ENCODE results near the gene APOL6. TPM values are rescaled to one million over a fixed set of nuclear protein-coding genes. Genes with fewer than 3 reads are reported as not detected.

The APOL6 gene
- total and polyA plus RNA-seq, 10 of the 15 experiments (the other 5 are each of a cell fraction or from before 2014, with no cell fraction given), result 4.3 to 22.9 (median 9.3) TPM

DNA sequence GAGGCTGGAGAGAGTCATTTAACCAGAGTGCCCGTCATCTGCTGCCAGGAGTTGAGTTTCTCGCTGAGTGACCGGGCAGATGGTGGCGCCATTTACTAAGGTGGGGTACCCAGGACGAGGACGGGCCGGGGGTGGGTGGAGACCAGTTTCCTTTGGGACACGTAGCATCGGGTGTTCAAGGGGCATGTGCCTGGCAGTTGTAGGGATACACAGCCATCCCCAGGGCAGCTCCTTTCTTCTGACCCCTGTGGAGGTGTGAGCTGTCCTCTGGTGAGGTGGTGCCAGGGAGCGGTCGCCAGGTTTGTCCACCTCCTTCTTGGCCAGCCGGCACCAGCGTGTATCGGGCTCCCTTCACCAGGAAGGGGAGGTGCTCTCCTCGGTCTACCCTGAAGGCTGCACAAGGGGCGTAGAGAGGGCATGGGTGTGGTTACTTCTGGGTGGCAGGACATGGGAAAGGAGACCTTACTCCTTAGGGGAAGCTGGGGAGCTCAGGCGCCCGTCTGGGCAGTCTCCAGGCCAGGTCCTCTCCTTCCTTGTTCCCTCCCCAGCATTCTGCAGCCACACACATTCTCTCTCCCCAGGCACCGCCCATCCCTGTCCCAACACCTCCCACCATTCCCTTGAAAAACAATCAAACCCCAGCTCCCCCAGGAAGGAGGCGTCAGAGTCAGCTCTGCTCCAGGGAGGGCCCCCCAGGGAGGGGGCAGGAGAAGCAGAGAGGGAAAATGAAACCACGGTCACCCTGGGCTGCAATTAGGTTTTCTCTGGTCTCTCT lies 20.8 kb upstream of the APOL6 start:
- Histone ChIP-seq H3K9me3 (replicated peaks; ENCODE audit: control insufficient read depth, insufficient read depth, low read length) (peaks cover 1% of the 10 kb centered on the region; the same call in 1 of the 3 replicates), H3K79me2 (ENCODE audit: control insufficient read depth, insufficient read depth, low read length) (no peaks in the 10 kb centered on the region), H4K20me1 (ENCODE audit: control insufficient read depth, insufficient read depth) (no peaks in the 10 kb centered on the region), H3K9ac (ENCODE audit: control insufficient read depth, insufficient read depth, low read length) (peak overlapping the region; percentile 60; the same call in 1 of the 2 replicates), H3K27ac (ENCODE audit: control insufficient read depth, insufficient read depth) (peak overlapping the region; percentile 52; the same call in 1 of the 2 replicates), H3K27me3 (replicated peaks in 1 of 2; ENCODE audit: control insufficient read depth in 2 of 2, insufficient read depth in 2 of 2, low read length in 1 of 2) (no peaks in the 10 kb centered on the region), H3K4me2 (ENCODE audit: control insufficient read depth, insufficient read depth) (peak overlapping the region; percentile 100), H2AFZ (ENCODE audit: control insufficient read depth, low read depth, low read length) (peak overlapping the region; percentile 91), H3K4me1 (ENCODE audit: control insufficient read depth, insufficient read depth, low read length) (peaks cover 17% of the 10 kb centered on the region), H3K36me3 (ENCODE audit: control insufficient read depth in 2 of 2, insufficient read depth in 2 of 2, low read length in 1 of 2) (no peaks in the 10 kb centered on the region), H3K4me3 (peak overlapping the region; percentile 76)
- ATAC-seq (peak; percentile 70), DNase-seq (ENCODE audit: low read depth, low spot score) (no peak), FAIRE-seq (peak; percentile 74)
- ChIA-PET CTCF (interaction anchor here (0.7 to 2.8 kb wide), 36 partner anchors 8 to 535 kb away, joined by 3 to 22 read pairs (median 4); partner anchors contain the start of genes APOL6 and MB), SMC1A (ENCODE audit: uncharacterized antibody, unreplicated experiment) (interaction anchor here (0.8 to 2.2 kb wide), 15 partner anchors 16 to 497 kb away, joined by 3 to 12 read pairs (median 5); partner anchors contain the start of gene APOL6), POLR2A (no interaction called here), RAD21 (ENCODE audit: unreplicated experiment) (interaction anchor here (0.6 to 5.7 kb wide), 12 partner anchors 21 to 536 kb away, joined by 3 to 30 read pairs (median 4); partner anchors contain the start of gene APOL6)
- no TSS peak for BruUV-seq (replicated peaks)
- intact Hi-C loops (cut with micrococcal nuclease; ENCODE audit: unreplicated experiment) (loop anchor here (1.0 to 5.0 kb wide), 3 partner anchors 210 to 497 kb away; no protein-coding TSS in a partner anchor), in situ Hi-C loops (cut with MboI) (no loop called here)
- WGBS (ENCODE audit: insufficient coverage, insufficient replicate concordance, low lambda C conversion rate, missing lambda C conversion rate), result 3% methylated on average over 21 of the region's 21 CpGs
- TF ChIP-seq, protein P1, sequence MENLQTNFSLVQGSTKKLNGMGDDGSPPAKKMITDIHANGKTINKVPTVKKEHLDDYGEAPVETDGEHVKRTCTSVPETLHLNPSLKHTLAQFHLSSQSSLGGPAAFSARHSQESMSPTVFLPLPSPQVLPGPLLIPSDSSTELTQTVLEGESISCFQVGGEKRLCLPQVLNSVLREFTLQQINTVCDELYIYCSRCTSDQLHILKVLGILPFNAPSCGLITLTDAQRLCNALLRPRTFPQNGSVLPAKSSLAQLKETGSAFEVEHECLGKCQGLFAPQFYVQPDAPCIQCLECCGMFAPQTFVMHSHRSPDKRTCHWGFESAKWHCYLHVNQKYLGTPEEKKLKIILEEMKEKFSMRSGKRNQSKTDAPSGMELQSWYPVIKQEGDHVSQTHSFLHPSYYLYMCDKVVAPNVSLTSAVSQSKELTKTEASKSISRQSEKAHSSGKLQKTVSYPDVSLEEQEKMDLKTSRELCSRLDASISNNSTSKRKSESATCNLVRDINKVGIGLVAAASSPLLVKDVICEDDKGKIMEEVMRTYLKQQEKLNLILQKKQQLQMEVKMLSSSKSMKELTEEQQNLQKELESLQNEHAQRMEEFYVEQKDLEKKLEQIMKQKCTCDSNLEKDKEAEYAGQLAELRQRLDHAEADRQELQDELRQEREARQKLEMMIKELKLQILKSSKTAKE (IDR thresholded peaks at IDR 0.05; ENCODE audit: low read depth, poor library complexity, severe bottlenecking), result no peak
- TF ChIP-seq YY1 (IDR thresholded peaks at IDR 0.05; ENCODE audit: low read depth, low read length) (no peak), CBX5 (IDR thresholded peaks at IDR 0.05; ENCODE audit: low read depth) (no peak), GABPA (IDR thresholded peaks at IDR 0.05; ENCODE audit: low read depth) (no peak), DPF2 (IDR thresholded peaks at IDR 0.05) (0 out of 2 replicates have a peak, but pooled peaks have one; percentile 27), POLR2AphosphoS2 (IDR thresholded peaks at IDR 0.05; ENCODE audit: low read depth, low read length) (no peak), BRCA1 (IDR thresholded peaks at IDR 0.05; ENCODE audit: low read depth, low read length) (no peak), SMAD1 (IDR thresholded peaks at IDR 0.05; ENCODE audit: low read depth, partially characterized antibody) (no peak), JUND (IDR thresholded peaks at IDR 0.05; ENCODE audit: low read depth, low read length) (no peak), EZH2 (IDR thresholded peaks at IDR 0.05; ENCODE audit: borderline replicate concordance, control insufficient read depth, low read depth, low read length) (no peak), ZNF274 (IDR thresholded peaks at IDR 0.05; ENCODE audit: insufficient read depth, insufficient read length) (no peak), CBFB (IDR thresholded peaks at IDR 0.05; ENCODE audit: low read depth) (no peak), PML (IDR thresholded peaks at IDR 0.05; ENCODE audit: low read length) (no peak), SIN3A (IDR thresholded peaks at IDR 0.05; ENCODE audit: low read depth, low read length) (no peak), HCFC1 (IDR thresholded peaks at IDR 0.05; ENCODE audit: low read length) (no peak), NFYB (IDR thresholded peaks at IDR 0.05; ENCODE audit: insufficient read depth, low read depth, low read length) (no peak), POU2F2 (IDR thresholded peaks at IDR 0.05; ENCODE audit: borderline replicate concordance, low read depth, low read length) (no peak), SMAD5 (IDR thresholded peaks at IDR 0.05; ENCODE audit: low read depth) (no peak), MAX (IDR thresholded peaks at IDR 0.05; ENCODE audit: low read depth, low read length) (no peak)
- TF ChIP-seq, protein P2, sequence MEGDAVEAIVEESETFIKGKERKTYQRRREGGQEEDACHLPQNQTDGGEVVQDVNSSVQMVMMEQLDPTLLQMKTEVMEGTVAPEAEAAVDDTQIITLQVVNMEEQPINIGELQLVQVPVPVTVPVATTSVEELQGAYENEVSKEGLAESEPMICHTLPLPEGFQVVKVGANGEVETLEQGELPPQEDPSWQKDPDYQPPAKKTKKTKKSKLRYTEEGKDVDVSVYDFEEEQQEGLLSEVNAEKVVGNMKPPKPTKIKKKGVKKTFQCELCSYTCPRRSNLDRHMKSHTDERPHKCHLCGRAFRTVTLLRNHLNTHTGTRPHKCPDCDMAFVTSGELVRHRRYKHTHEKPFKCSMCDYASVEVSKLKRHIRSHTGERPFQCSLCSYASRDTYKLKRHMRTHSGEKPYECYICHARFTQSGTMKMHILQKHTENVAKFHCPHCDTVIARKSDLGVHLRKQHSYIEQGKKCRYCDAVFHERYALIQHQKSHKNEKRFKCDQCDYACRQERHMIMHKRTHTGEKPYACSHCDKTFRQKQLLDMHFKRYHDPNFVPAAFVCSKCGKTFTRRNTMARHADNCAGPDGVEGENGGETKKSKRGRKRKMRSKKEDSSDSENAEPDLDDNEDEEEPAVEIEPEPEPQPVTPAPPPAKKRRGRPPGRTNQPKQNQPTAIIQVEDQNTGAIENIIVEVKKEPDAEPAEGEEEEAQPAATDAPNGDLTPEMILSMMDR (IDR thresholded peaks at IDR 0.05 in 2 of 3, conservative IDR thresholded peaks at IDR 0.05 in 1 of 3; ENCODE audit: control insufficient read depth in 2 of 3, extremely low read depth in 1 of 3, insufficient read depth in 1 of 3, low read depth in 3 of 3, low read length in 3 of 3), result peak; percentile 48 to 90 (median 54); a peak in 5 of 6 replicates
